Liver (tissue), 9 donors: ENCODE data around the gene TSEN2. TPM values are rescaled to one million over a fixed set of nuclear protein-coding genes. Genes with fewer than 3 reads are reported as not detected.

Source experiments
- DNase-seq: peaks from one replicate; pipeline ENCODE4 v3.0.0-alpha.2; 2017; ENCODE audit warnings: low spot score
- H3K27ac ChIP-seq, 2 donors: one replicate each; pipeline ENCODE4 v1.7.0; 2013; ENCODE audit warnings: inconsistent platforms in 2 of 2, low read length in 2 of 2, control low read depth in 1 of 2, low read depth in 1 of 2, mild to moderate bottlenecking in 1 of 2
- H3K27me3 ChIP-seq, 4 donors: one replicate each; pipeline versions ENCODE4 v1.6.1 to v1.7.0; 2013; ENCODE audit warnings: low read length in 3 of 4, inconsistent platforms in 1 of 4, mild to moderate bottlenecking in 1 of 4, moderate library complexity in 1 of 4; ENCODE audit not compliant: control insufficient read depth in 4 of 4, insufficient read depth in 4 of 4
- H3K36me3 ChIP-seq, 4 donors: one replicate each; pipeline versions ENCODE4 v1.6.1 to v1.7.0; 2013; ENCODE audit warnings: low read length in 3 of 4, mild to moderate bottlenecking in 3 of 4, low read depth in 1 of 4, moderate library complexity in 1 of 4; ENCODE audit not compliant: control insufficient read depth in 4 of 4, insufficient read depth in 3 of 4
- H3K4me1 ChIP-seq, 4 donors: one replicate each; pipeline versions ENCODE4 v1.6.1 to v1.7.0; 2013; ENCODE audit warnings: low read length in 3 of 4, mild to moderate bottlenecking in 3 of 4, moderate library complexity in 1 of 4; ENCODE audit not compliant: control insufficient read depth in 4 of 4, insufficient read depth in 4 of 4
- H3K4me3 ChIP-seq, 3 donors: one replicate each; pipeline versions ENCODE4 v1.6.1 to v1.7.0; 2013; ENCODE audit warnings: low read length in 3 of 3, control low read depth in 1 of 3, low read depth in 1 of 3, mild to moderate bottlenecking in 1 of 3
- H3K9ac ChIP-seq, 2 donors: one replicate each; pipeline ENCODE4 v1.7.0; 2013; ENCODE audit warnings: low read length in 2 of 2, mild to moderate bottlenecking in 2 of 2, moderate library complexity in 2 of 2, control low read depth in 1 of 2, low read depth in 1 of 2
- H3K9me3 ChIP-seq, 4 donors: one replicate each; pipeline versions ENCODE4 v1.6.1 to v1.7.0; 2013; ENCODE audit warnings: low read length in 3 of 4; ENCODE audit not compliant: control insufficient read depth in 4 of 4
- EGR1 ChIP-seq, 2 donors: IDR thresholded peaks; 2 replicates each; pipeline ENCODE4 v1.6.1; 2016 to 2018; ENCODE audit warnings: antibody characterized with exemption in 2 of 2, low read depth in 2 of 2
- FOXA1 ChIP-seq: IDR thresholded peaks from 2 replicates; pipeline ENCODE4 v1.6.1; 2016; ENCODE audit warnings: antibody characterized with exemption
- FOXA2 ChIP-seq: IDR thresholded peaks from 2 replicates; pipeline ENCODE4 v1.6.1; 2016; ENCODE audit warnings: antibody characterized with exemption
- GABPA ChIP-seq, 2 donors: IDR thresholded peaks in 1 of 2; conservative IDR thresholded peaks in 1 of 2; 2 replicates each; pipeline ENCODE4 v1.6.1; 2016; ENCODE audit warnings: antibody characterized with exemption in 2 of 2, mild to moderate bottlenecking in 1 of 2, moderate library complexity in 1 of 2
- HNF4A ChIP-seq, 2 donors: conservative IDR thresholded peaks; 2 replicates each; pipeline ENCODE4 v1.6.1; 2016; ENCODE audit warnings: antibody characterized with exemption in 2 of 2, mild to moderate bottlenecking in 2 of 2
- HNF4G ChIP-seq: IDR thresholded peaks from 2 replicates; pipeline ENCODE4 v1.6.1; 2016; ENCODE audit warnings: antibody characterized with exemption
- JUND ChIP-seq, 2 donors: IDR thresholded peaks; 2 replicates each; pipeline ENCODE4 v1.6.1; 2016; ENCODE audit warnings: antibody characterized with exemption in 2 of 2
- NR2F2 ChIP-seq: IDR thresholded peaks from 2 replicates; pipeline ENCODE4 v1.6.1; 2016; ENCODE audit warnings: antibody characterized with exemption
- RAD21 ChIP-seq, 2 donors: IDR thresholded peaks; 2 replicates each; pipeline ENCODE4 v1.6.1; 2016; ENCODE audit warnings: antibody characterized with exemption in 2 of 2, mild to moderate bottlenecking in 2 of 2
- RXRA ChIP-seq, 2 donors: IDR thresholded peaks; 2 replicates each; pipeline ENCODE4 v1.6.1; 2017 to 2018; ENCODE audit warnings: antibody characterized with exemption in 2 of 2, mild to moderate bottlenecking in 1 of 2
- SP1 ChIP-seq: IDR thresholded peaks from 2 replicates; pipeline ENCODE4 v1.6.1; 2018; ENCODE audit warnings: antibody characterized with exemption, mild to moderate bottlenecking
- TAF1 ChIP-seq: conservative IDR thresholded peaks from 2 replicates; pipeline ENCODE4 v1.6.1; 2016; ENCODE audit warnings: antibody characterized with exemption, mild to moderate bottlenecking
- YY1 ChIP-seq: IDR thresholded peaks from 2 replicates; pipeline ENCODE4 v1.6.1; 2016; ENCODE audit warnings: antibody characterized with exemption, mild to moderate bottlenecking
- WGBS: extraction: QIAGEN DNeasy Blood & Tissue Kit; methylation state at CpG from one replicate; pipeline ENCODE4 v1.1.7; 2013; 5-methylcytosine and 5-hydroxymethylcytosine counted together
- polyA plus RNA-seq, 2 donors: library from polyadenylated mRNA; stranded (reverse) in 1 of 2; unstranded in 1 of 2; fragments of 200-250 nt in 1 of 2; fragments of >200 nt in 1 of 2; fragmentation: Nextera tagmentation in 1 of 2; extraction: Ambion mirVana in 1 of 2; gene quantifications; one replicate each; pipeline versions ENCODE4 v1.2.1 to v1.2.3, GENCODE V29; 2013 to 2015
- total RNA-seq, 2 donors: library from RNA; depleted of rRNA; stranded (reverse); fragments of >200 nt; gene quantifications; one replicate each; pipeline ENCODE4 v1.2.3, GENCODE V29; 2014
- TF ChIP-seq, protein P1 (sequence below): fragments of 150-350 bp; IDR thresholded peaks from 2 replicates; pipeline ENCODE4 v1.5.1; 2017; ENCODE audit warnings: improper control_type of control experiment, low read depth, low read length; ENCODE audit not compliant: missing input control
- TF ChIP-seq, protein P2 (sequence below): IDR thresholded peaks from 2 replicates; pipeline ENCODE4 v1.6.1; 2016; ENCODE audit warnings: antibody characterized with exemption
- TF ChIP-seq, protein P3 (sequence below): IDR thresholded peaks from 2 replicates; pipeline ENCODE4 v1.6.1; 2016; ENCODE audit warnings: antibody characterized with exemption
- TF ChIP-seq, protein P4 (sequence below): IDR thresholded peaks from 2 replicates; pipeline ENCODE4 v1.6.1; 2016; ENCODE audit warnings: antibody characterized with exemption
- TF ChIP-seq, protein P5 (sequence below): IDR thresholded peaks from 2 replicates; pipeline ENCODE4 v1.6.1; 2016; ENCODE audit warnings: antibody characterized with exemption, mild to moderate bottlenecking
- donor health status: healthy.
- donor health status: healthy.
- donor health status: healthy.
- donor health status: healthy.
- donor health status: healthy.

TSEN2 gene
- total and polyA plus RNA-seq, 4 donors = 4.1 to 14.1 (median 6.9) TPM

DNA sequence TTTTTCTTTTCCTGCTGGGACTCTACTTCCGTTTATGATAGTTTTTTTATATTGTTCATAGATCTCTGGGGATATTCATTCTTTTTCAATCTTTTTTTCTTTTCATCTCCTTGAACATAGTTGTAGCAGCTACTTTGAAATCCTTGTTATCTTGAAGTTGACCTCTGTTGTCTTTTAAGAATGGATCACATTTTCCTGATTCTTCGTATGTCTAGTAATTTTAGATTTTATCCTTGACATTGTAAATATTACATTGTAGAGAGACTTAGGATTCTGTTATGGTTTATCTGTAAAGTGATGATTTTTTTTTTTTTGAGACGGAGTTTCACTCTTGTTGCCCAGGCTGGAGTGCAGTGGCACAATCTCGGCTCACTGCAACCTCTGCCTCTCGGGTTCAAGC, 93.1 kb downstream of the TSEN2 start:
- Histone ChIP-seq H3K27me3 (no peaks in the 10 kb centered on the region), H3K4me3 (no peak overlapping the region), H3K9me3 (no peaks in the 10 kb centered on the region), H3K27ac (no peak overlapping the region), H3K4me1 (no peaks in the 10 kb centered on the region), H3K36me3 (peaks cover 14 to 64% (median 49%) of the 10 kb centered on the region in 4 donors), H3K9ac (no peak overlapping the region)
- TF ChIP-seq RXRA (IDR thresholded peaks at IDR 0.05) (no peak), SP1 (no peak), HNF4G (no peak), EGR1 (IDR thresholded peaks at IDR 0.05; ENCODE audit: low read depth in 2 of 2) (no peak), JUND (IDR thresholded peaks at IDR 0.05) (no peak), RAD21 (IDR thresholded peaks at IDR 0.05) (no peak), GABPA (IDR thresholded peaks at IDR 0.05 in 1 of 2, conservative IDR thresholded peaks at IDR 0.05 in 1 of 2) (no peak), HNF4A (conservative IDR thresholded peaks at IDR 0.05) (no peak), NR2F2 (no peak), YY1 (no peak), FOXA2 (no peak), TAF1 (no peak), FOXA1 (no peak)
- TF ChIP-seq, protein P1, sequence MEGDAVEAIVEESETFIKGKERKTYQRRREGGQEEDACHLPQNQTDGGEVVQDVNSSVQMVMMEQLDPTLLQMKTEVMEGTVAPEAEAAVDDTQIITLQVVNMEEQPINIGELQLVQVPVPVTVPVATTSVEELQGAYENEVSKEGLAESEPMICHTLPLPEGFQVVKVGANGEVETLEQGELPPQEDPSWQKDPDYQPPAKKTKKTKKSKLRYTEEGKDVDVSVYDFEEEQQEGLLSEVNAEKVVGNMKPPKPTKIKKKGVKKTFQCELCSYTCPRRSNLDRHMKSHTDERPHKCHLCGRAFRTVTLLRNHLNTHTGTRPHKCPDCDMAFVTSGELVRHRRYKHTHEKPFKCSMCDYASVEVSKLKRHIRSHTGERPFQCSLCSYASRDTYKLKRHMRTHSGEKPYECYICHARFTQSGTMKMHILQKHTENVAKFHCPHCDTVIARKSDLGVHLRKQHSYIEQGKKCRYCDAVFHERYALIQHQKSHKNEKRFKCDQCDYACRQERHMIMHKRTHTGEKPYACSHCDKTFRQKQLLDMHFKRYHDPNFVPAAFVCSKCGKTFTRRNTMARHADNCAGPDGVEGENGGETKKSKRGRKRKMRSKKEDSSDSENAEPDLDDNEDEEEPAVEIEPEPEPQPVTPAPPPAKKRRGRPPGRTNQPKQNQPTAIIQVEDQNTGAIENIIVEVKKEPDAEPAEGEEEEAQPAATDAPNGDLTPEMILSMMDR = no peak
- TF ChIP-seq, protein P2, sequence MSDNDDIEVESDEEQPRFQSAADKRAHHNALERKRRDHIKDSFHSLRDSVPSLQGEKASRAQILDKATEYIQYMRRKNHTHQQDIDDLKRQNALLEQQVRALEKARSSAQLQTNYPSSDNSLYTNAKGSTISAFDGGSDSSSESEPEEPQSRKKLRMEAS = no peak
- TF ChIP-seq, protein P3, sequence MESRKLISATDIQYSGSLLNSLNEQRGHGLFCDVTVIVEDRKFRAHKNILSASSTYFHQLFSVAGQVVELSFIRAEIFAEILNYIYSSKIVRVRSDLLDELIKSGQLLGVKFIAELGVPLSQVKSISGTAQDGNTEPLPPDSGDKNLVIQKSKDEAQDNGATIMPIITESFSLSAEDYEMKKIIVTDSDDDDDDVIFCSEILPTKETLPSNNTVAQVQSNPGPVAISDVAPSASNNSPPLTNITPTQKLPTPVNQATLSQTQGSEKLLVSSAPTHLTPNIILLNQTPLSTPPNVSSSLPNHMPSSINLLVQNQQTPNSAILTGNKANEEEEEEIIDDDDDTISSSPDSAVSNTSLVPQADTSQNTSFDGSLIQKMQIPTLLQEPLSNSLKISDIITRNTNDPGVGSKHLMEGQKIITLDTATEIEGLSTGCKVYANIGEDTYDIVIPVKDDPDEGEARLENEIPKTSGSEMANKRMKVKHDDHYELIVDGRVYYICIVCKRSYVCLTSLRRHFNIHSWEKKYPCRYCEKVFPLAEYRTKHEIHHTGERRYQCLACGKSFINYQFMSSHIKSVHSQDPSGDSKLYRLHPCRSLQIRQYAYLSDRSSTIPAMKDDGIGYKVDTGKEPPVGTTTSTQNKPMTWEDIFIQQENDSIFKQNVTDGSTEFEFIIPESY = no peak
- TF ChIP-seq, protein P4, sequence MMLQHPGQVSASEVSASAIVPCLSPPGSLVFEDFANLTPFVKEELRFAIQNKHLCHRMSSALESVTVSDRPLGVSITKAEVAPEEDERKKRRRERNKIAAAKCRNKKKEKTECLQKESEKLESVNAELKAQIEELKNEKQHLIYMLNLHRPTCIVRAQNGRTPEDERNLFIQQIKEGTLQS = no peak
- TF ChIP-seq, protein P5, sequence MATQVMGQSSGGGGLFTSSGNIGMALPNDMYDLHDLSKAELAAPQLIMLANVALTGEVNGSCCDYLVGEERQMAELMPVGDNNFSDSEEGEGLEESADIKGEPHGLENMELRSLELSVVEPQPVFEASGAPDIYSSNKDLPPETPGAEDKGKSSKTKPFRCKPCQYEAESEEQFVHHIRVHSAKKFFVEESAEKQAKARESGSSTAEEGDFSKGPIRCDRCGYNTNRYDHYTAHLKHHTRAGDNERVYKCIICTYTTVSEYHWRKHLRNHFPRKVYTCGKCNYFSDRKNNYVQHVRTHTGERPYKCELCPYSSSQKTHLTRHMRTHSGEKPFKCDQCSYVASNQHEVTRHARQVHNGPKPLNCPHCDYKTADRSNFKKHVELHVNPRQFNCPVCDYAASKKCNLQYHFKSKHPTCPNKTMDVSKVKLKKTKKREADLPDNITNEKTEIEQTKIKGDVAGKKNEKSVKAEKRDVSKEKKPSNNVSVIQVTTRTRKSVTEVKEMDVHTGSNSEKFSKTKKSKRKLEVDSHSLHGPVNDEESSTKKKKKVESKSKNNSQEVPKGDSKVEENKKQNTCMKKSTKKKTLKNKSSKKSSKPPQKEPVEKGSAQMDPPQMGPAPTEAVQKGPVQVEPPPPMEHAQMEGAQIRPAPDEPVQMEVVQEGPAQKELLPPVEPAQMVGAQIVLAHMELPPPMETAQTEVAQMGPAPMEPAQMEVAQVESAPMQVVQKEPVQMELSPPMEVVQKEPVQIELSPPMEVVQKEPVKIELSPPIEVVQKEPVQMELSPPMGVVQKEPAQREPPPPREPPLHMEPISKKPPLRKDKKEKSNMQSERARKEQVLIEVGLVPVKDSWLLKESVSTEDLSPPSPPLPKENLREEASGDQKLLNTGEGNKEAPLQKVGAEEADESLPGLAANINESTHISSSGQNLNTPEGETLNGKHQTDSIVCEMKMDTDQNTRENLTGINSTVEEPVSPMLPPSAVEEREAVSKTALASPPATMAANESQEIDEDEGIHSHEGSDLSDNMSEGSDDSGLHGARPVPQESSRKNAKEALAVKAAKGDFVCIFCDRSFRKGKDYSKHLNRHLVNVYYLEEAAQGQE = no peak
- 94% methylated on average over 5 of the region's 5 CpGs for WGBS
- no peak for DNase-seq
